OCI-LY1 (cell line): ENCODE data around the gene MAP9.
"Not testable (repeated sequence)": the region's sequence is repeated elsewhere in the genome, so short reads cannot be mapped to it uniquely, and the experiment has no call there.

ENCODE experiments used
- H2AFZ ChIP-seq: fragments of 200-600 bp; sonication (generic), shearing (Covaris generic); 2 replicates; pipeline ENCODE4 v1.6.0; 2014; ENCODE audit warnings: antibody characterized with exemption, mild to moderate bottlenecking, low read length
- H3F3A ChIP-seq: fragments of 200-600 bp; sonication (generic), shearing (Covaris generic); 2 replicates; pipeline ENCODE4 v1.6.0; 2014; ENCODE audit warnings: mild to moderate bottlenecking, antibody characterized with exemption, low read length, moderate library complexity; ENCODE audit not compliant: insufficient read depth
- H3K27ac ChIP-seq: fragments of 200-600 bp; sonication (generic); 2 replicates; pipeline ENCODE4 v1.5.1; 2014; ENCODE audit warnings: low read length, mixed run types, mild to moderate bottlenecking, low read depth; ENCODE audit not compliant: poor library complexity, severe bottlenecking
- H3K27me3 ChIP-seq: fragments of 200-600 bp; sonication (generic); 2 replicates; pipeline ENCODE4 v1.6.0; 2014; ENCODE audit warnings: antibody characterized with exemption, mild to moderate bottlenecking, low read length, moderate library complexity; ENCODE audit not compliant: insufficient read depth
- H3K36me3 ChIP-seq: fragments of 200-600 bp; sonication (generic); 2 replicates; pipeline ENCODE4 v1.6.1; 2014; ENCODE audit warnings: mild to moderate bottlenecking, antibody characterized with exemption, low read length, moderate library complexity, mixed read lengths; ENCODE audit not compliant: insufficient read depth
- H3K4me1 ChIP-seq: fragments of 200-600 bp; sonication (generic); 2 replicates; pipeline ENCODE4 v1.5.1; 2014; ENCODE audit warnings: mild to moderate bottlenecking, low read length, moderate library complexity; ENCODE audit not compliant: insufficient read depth, severe bottlenecking
- H3K4me2 ChIP-seq: fragments of 200-600 bp; sonication (generic), shearing (Covaris generic); 2 replicates; pipeline ENCODE4 v1.6.1; 2014; ENCODE audit warnings: low read length
- H3K4me3 ChIP-seq: fragments of 200-600 bp; sonication (generic); 2 replicates; pipeline ENCODE4 v1.5.1; 2014; ENCODE audit warnings: low read length, low read depth, mild to moderate bottlenecking, mixed read lengths; ENCODE audit not compliant: poor library complexity, severe bottlenecking
- H3K79me2 ChIP-seq: fragments of 200-600 bp; shearing (Covaris generic); 2 replicates; pipeline ENCODE4 v1.6.1; 2016; ENCODE audit warnings: mixed run types, low read length, mixed read lengths; ENCODE audit not compliant: insufficient read depth
- H3K9ac ChIP-seq: fragments of 200-600 bp; sonication (generic), shearing (Covaris generic); 2 replicates; pipeline ENCODE4 v1.6.1; 2014; ENCODE audit warnings: mild to moderate bottlenecking, low read length, mixed read lengths
- H3K9me2 ChIP-seq: fragments of 200-600 bp; sonication (generic), shearing (Covaris generic); 2 replicates; pipeline ENCODE4 v1.6.1; 2014; ENCODE audit warnings: low read depth, mild to moderate bottlenecking, low read length, mixed read lengths
- H3K9me3 ChIP-seq: fragments of 200-600 bp; shearing (Covaris generic); 2 replicates; pipeline ENCODE4 v1.6.1; 2014; ENCODE audit warnings: low read length, mixed read lengths
- H4K20me1 ChIP-seq: fragments of 200-600 bp; sonication (generic), shearing (Covaris generic); 2 replicates; pipeline ENCODE4 v1.6.0; 2016; ENCODE audit warnings: mild to moderate bottlenecking, low read length; ENCODE audit not compliant: insufficient read depth
- EZH2 ChIP-seq: fragments of 200-600 bp; sonication (generic), shearing (Covaris generic); IDR thresholded peaks from 2 replicates; pipeline ENCODE4 v1.8.0; 2017; ENCODE audit warnings: borderline replicate concordance, mixed run types, mild to moderate bottlenecking, antibody characterized with exemption, low read length, moderate library complexity, mixed read lengths
- TF ChIP-seq, protein P1 (sequence below): fragments of 200-600 bp; sonication (generic), shearing (Covaris generic); IDR thresholded peaks from 2 replicates; pipeline ENCODE4 v1.5.1; 2017; ENCODE audit warnings: mild to moderate bottlenecking, antibody characterized with exemption, low read length, moderate library complexity, mixed read lengths

MAP9 gene

DNA sequence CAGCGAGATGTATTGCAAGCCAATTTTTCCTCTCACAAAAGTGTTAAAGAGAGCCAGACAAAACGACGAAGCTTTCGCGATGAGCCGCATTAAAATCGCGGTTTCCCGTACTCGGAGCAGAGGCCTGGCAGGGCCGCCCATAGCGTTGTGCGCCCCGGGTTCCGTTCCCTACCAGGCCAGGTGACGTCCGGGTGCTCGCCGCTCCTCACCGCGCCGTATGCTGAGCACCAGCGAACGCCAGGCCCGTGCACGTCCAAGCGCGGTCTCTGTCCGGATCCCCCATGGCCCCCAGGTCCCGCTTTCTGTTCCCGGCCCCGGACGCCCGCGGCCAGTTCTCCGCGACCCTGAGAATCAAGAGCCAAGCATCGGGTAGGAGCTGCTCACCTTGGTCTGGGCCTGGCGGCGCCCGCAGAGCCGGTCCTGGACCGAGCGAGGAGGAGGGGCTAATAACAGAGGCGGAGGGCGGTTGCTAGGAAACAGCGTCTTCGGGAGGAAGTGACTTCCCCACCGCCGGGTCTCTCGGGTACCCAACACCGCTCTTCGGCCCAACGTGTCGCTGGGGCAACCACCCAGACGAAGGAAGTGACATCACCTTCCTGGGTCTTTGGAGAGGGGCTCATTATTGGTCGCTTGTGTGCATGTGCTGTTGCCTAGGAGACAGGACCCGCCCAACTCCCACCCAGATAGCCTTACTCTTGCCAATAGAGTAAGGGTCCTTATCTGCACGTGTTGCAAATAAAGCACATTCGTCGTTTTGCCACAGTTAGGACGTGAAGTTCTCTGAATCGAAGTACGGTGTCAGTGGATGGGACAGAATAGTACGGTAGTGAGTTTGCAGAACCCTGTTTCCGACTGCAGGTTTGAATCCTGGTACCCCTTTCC lies at the start of gene MAP9:
Gene MAP9 (minus strand): TSS at position 579 of the 882 bp plus-strand sequence. CDS start 1,115 bp downstream, outside the sequence.
- H3K4me1 ChIP-seq, result no peaks in the 10 kb centered on the region
- H3K4me2 ChIP-seq, result no peak within 1 kb of the TSS
- TF ChIP-seq, protein P1, sequence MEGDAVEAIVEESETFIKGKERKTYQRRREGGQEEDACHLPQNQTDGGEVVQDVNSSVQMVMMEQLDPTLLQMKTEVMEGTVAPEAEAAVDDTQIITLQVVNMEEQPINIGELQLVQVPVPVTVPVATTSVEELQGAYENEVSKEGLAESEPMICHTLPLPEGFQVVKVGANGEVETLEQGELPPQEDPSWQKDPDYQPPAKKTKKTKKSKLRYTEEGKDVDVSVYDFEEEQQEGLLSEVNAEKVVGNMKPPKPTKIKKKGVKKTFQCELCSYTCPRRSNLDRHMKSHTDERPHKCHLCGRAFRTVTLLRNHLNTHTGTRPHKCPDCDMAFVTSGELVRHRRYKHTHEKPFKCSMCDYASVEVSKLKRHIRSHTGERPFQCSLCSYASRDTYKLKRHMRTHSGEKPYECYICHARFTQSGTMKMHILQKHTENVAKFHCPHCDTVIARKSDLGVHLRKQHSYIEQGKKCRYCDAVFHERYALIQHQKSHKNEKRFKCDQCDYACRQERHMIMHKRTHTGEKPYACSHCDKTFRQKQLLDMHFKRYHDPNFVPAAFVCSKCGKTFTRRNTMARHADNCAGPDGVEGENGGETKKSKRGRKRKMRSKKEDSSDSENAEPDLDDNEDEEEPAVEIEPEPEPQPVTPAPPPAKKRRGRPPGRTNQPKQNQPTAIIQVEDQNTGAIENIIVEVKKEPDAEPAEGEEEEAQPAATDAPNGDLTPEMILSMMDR, result no peak
- no peak for TF ChIP-seq EZH2
- H4K20me1 ChIP-seq, result no peaks in the 10 kb centered on the region
- no peaks in the 10 kb centered on the region for H3F3A ChIP-seq
- no peaks in the 10 kb centered on the region for H3K9me3 ChIP-seq
- no peak within 1 kb of the TSS for H3K9ac ChIP-seq
- H3K27me3 ChIP-seq, result no peaks in the 10 kb centered on the region
- H3K36me3 ChIP-seq, result no peaks in the 10 kb centered on the region
- H2AFZ ChIP-seq, result no peak within 1 kb of the TSS
- H3K4me3 ChIP-seq, result no peak within 1 kb of the TSS
- H3K79me2 ChIP-seq, result no peaks in the 10 kb centered on the region
- H3K9me2 ChIP-seq, result no peaks in the 10 kb centered on the region
- H3K27ac ChIP-seq, result no peak within 1 kb of the TSS

DNA sequence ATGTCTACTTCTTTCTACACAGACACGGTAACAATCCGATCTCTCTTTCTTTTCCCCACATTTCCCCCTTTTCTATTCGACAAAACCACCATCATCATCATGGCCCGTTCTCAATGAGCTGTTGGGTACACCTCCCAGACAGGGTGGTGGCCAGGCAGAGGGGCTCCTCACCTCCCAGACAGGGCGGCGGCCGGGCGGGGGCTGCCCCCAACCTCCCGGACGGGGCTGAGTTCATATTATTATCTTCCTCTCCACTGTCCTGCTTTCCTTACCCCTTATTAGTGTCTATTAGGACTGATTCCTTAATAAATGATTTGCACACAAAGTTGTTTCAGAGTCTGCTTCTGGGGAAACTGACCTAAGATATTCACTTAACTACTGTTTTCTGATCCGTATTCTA lies 48.0 kb upstream of the MAP9 start:
- not testable (repeated sequence) for H3K4me3 ChIP-seq, H3K9me2 ChIP-seq, H4K20me1 ChIP-seq, H3F3A ChIP-seq, H3K79me2 ChIP-seq, H3K9ac ChIP-seq, H3K27me3 ChIP-seq, H3K36me3 ChIP-seq, H2AFZ ChIP-seq, H3K9me3 ChIP-seq, H3K4me2 ChIP-seq, H3K4me1 ChIP-seq, H3K27ac ChIP-seq

DNA sequence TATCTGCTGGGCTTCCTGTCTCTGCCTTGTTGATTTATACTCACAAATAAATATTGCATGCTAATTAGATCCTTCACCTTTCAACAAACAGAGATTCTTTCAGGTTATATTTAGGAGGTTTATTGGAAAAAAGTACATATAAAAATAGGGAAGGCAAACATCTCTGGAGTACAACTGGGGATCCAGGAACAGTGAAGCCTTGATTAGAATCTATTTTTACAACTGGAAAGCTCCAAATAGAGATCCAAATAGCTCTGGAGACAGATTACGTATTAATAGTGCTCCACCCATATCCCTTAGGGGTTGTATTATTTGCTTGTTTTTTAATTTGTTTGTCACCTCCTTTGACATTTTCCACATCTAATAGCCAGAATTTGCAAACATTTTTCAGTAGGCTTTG lies 46.9 kb upstream of the MAP9 start:
- H3K27me3 ChIP-seq, result no peaks in the 10 kb centered on the region
- no peaks in the 10 kb centered on the region for H3K79me2 ChIP-seq
- H3K4me2 ChIP-seq, result no peak overlapping the region
- H4K20me1 ChIP-seq, result no peaks in the 10 kb centered on the region
- TF ChIP-seq, protein P1, result no peak
- TF ChIP-seq EZH2, result no peak
- H3K9me3 ChIP-seq, result no peaks in the 10 kb centered on the region
- H3K4me1 ChIP-seq, result no peaks in the 10 kb centered on the region
- no peaks in the 10 kb centered on the region for H3K9me2 ChIP-seq
- no peak overlapping the region for H3K27ac ChIP-seq
- H3K4me3 ChIP-seq, result no peak overlapping the region
- H3F3A ChIP-seq, result no peaks in the 10 kb centered on the region
- H3K9ac ChIP-seq, result no peak overlapping the region
- no peaks in the 10 kb centered on the region for H3K36me3 ChIP-seq
- no peak overlapping the region for H2AFZ ChIP-seq

DNA sequence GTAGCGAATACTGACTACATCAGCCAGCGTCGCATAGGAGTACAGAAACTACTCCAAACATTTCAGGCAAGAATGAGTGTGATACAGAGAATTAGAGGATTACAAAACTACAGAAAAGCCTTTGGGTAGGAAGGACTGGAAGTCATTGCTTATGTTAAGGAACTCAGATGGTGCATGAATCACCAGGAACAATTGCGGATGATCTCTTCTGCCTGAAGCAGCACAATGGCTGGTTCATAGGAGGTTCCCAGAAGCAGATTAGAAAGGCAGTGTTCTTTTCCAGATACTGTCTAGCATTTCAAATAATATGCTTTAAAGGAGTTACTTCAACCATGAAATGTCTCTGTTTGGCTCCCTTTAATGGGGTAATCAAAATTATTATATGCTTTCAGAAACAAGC lies 42.5 kb upstream of the MAP9 start:
- TF ChIP-seq, protein P1, result no peak
- no peak overlapping the region for H3K4me2 ChIP-seq

More for the DNA sequence above, 42.5 kb upstream of the MAP9 start:
- Histone ChIP-seq H3K9me2 (no peaks in the 10 kb centered on the region), H3K9ac (no peak overlapping the region), H3K9me3 (no peaks in the 10 kb centered on the region), H3F3A (no peaks in the 10 kb centered on the region), H3K4me1 (no peaks in the 10 kb centered on the region), H3K36me3 (no peaks in the 10 kb centered on the region), H3K27me3 (no peaks in the 10 kb centered on the region), H3K4me3 (no peak overlapping the region), H3K79me2 (no peaks in the 10 kb centered on the region), H2AFZ (no peak overlapping the region), H3K27ac (no peak overlapping the region), H4K20me1 (no peaks in the 10 kb centered on the region)
